Osteoblast (primary cell): Measurements from ENCODE around the gene DPRX. TPM values are rescaled to one million over a fixed set of nuclear protein-coding genes. Genes with fewer than 3 reads are reported as not detected.

Experiments used
- DNase-seq: peaks from one replicate; pipeline ENCODE4 v3.0.0; 2011; ENCODE audit warnings: low spot score, mixed read lengths; ENCODE audit not compliant: insufficient read length; ENCODE audit errors: missing footprints
- H2AFZ ChIP-seq: 2 replicates; pipeline ENCODE4 v1.6.0; 2011; ENCODE audit warnings: mild to moderate bottlenecking, low read length
- H3K27ac ChIP-seq: 2 replicates; pipeline ENCODE4 v1.5.1; 2011; ENCODE audit warnings: mild to moderate bottlenecking, low read depth, low read length, moderate library complexity
- H3K27me3 ChIP-seq: 2 replicates; pipeline ENCODE4 v1.6.0; 2012; ENCODE audit warnings: mild to moderate bottlenecking, control low read depth, inconsistent platforms, low read length, moderate library complexity; ENCODE audit not compliant: insufficient read depth
- H3K36me3 ChIP-seq: 2 replicates; pipeline ENCODE4 v1.5.1; 2011; ENCODE audit warnings: mild to moderate bottlenecking, low read length, control low read depth, moderate library complexity; ENCODE audit not compliant: insufficient read depth
- H3K4me1 ChIP-seq: 2 replicates; pipeline ENCODE4 v1.5.1; 2011; ENCODE audit warnings: mild to moderate bottlenecking, low read length, control low read depth, moderate library complexity; ENCODE audit not compliant: insufficient read depth
- H3K4me2 ChIP-seq: 2 replicates; pipeline ENCODE4 v1.6.0; 2011; ENCODE audit warnings: mild to moderate bottlenecking, low read length; ENCODE audit not compliant: insufficient read depth
- H3K4me3 ChIP-seq: fragments of 200-600 bp; sonication (generic); 3 replicates; pipeline ENCODE4 v1.5.1; 2012; ENCODE audit warnings: mild to moderate bottlenecking, low read length, inconsistent platforms; ENCODE audit not compliant: insufficient read depth
- H3K79me2 ChIP-seq: 2 replicates; pipeline ENCODE4 v1.6.0; 2012; ENCODE audit warnings: mild to moderate bottlenecking, low read length, control low read depth, inconsistent platforms; ENCODE audit not compliant: insufficient read depth
- H3K9me3 ChIP-seq: 2 replicates; pipeline ENCODE4 v1.5.1; 2011; ENCODE audit warnings: low read depth, low read length, control low read depth
- H4K20me1 ChIP-seq: 2 replicates; pipeline ENCODE4 v1.6.0; 2012; ENCODE audit warnings: mild to moderate bottlenecking, low read length, control low read depth; ENCODE audit not compliant: insufficient read depth
- total RNA-seq: library from RNA; depleted of rRNA; stranded (reverse); fragments of >200 nt; gene quantifications from 2 replicates; pipeline ENCODE4 v1.2.3, GENCODE V29; 2012
- TF ChIP-seq, protein P1 (sequence below): IDR thresholded peaks from 2 replicates; pipeline ENCODE4 v1.5.1; 2011; ENCODE audit warnings: mild to moderate bottlenecking, low read depth, low read length, moderate library complexity; ENCODE audit errors: extremely low read depth

Gene DPRX
- total RNA-seq, 1 donor, result not detected

DNA sequence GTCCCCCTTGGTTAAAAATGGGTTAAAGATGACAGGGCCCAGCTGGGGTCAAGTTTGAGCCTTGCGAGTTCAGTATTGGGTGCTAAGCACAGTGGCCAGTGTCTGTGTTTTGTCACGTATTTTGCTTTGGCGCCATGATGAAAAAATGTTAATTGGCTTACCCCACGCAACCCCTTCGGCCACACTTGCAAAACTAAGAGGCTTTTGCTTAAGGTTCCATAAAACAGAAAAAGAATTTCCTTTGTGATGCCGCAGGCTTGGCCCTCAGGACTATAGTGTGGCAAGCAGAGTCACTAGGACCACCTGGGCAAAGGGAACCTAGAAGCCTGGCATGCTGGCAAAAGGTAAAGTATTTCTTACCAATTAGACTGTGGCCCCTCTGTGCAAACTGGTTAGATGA lies 20.7 kb downstream of the DPRX start:
- H2AFZ ChIP-seq, result no peak overlapping the region
- no peak overlapping the region for H3K4me3 ChIP-seq
- H4K20me1 ChIP-seq, result no peaks in the 10 kb centered on the region
- no peak overlapping the region for H3K27ac ChIP-seq
- no peaks in the 10 kb centered on the region for H3K9me3 ChIP-seq
- no peaks in the 10 kb centered on the region for H3K27me3 ChIP-seq
- no peaks in the 10 kb centered on the region for H3K36me3 ChIP-seq
- no peaks in the 10 kb centered on the region for H3K4me1 ChIP-seq
- no peaks in the 10 kb centered on the region for H3K79me2 ChIP-seq
- TF ChIP-seq, protein P1, sequence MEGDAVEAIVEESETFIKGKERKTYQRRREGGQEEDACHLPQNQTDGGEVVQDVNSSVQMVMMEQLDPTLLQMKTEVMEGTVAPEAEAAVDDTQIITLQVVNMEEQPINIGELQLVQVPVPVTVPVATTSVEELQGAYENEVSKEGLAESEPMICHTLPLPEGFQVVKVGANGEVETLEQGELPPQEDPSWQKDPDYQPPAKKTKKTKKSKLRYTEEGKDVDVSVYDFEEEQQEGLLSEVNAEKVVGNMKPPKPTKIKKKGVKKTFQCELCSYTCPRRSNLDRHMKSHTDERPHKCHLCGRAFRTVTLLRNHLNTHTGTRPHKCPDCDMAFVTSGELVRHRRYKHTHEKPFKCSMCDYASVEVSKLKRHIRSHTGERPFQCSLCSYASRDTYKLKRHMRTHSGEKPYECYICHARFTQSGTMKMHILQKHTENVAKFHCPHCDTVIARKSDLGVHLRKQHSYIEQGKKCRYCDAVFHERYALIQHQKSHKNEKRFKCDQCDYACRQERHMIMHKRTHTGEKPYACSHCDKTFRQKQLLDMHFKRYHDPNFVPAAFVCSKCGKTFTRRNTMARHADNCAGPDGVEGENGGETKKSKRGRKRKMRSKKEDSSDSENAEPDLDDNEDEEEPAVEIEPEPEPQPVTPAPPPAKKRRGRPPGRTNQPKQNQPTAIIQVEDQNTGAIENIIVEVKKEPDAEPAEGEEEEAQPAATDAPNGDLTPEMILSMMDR, result no peak
- no peak for DNase-seq
- no peak overlapping the region for H3K4me2 ChIP-seq

DNA sequence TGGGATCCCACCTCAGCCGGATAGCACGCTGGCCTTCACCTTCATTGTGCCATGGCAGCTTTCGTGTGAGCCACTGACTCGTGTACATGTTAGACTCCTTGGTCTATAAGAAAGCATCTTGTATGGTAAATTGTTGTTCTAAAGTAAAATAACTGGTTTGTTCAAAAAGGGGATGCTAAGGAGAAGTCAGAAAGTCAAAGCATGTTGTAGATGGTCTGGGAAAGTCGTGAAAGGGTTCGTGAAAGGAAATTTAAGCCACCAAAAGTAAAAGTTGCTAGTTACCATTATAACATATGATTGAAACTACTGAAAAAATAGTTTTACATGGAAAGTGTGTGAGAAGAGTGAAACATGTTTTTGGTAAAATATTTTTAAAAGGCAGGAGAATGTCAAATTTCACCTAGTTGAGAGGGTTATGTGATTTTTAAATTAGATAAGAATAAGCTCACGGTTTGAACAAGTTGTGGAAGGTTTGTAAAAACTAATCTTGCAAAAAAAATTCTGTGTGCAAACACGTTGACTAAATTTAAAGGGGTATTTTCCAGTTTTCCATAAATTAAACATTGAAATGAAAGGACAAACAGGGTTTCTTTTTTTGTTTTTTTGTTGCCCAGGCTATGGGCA lies 23.4 kb downstream of the DPRX start:
- no peak overlapping the region for H3K4me2 ChIP-seq
- no peaks in the 10 kb centered on the region for H3K36me3 ChIP-seq
- no peaks in the 10 kb centered on the region for H3K4me1 ChIP-seq
- H3K27me3 ChIP-seq, result no peaks in the 10 kb centered on the region
- no peak overlapping the region for H3K4me3 ChIP-seq
- H3K79me2 ChIP-seq, result no peaks in the 10 kb centered on the region
- DNase-seq, result no peak
- TF ChIP-seq, protein P1, result no peak
- no peaks in the 10 kb centered on the region for H4K20me1 ChIP-seq
- H3K9me3 ChIP-seq, result no peaks in the 10 kb centered on the region
- H3K27ac ChIP-seq, result no peak overlapping the region
- H2AFZ ChIP-seq, result no peak overlapping the region

DNA sequence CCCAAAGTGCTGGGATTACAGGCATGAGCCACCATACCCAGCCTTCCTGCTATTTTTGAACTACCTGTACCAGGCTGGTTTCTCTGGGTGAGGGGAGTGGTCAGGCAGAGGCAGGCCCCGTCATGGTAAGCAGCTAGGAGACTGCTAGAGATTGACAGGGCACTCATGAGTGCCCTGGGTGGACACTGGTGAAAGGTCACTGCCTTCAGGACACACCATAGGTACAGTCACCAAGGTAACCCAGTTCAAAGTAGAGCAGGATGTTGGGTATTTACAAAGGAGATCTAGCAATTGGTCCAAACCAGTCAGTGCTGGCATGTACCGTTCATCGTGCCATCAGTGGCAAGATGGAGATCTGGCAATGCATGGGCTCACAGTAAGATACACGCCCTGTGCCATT lies 25.5 kb downstream of the DPRX start:
- no peak overlapping the region for H2AFZ ChIP-seq
- no peak overlapping the region for H3K4me3 ChIP-seq
- no peaks in the 10 kb centered on the region for H3K79me2 ChIP-seq
- H3K36me3 ChIP-seq, result no peaks in the 10 kb centered on the region
- H3K9me3 ChIP-seq, result no peaks in the 10 kb centered on the region
- no peak for DNase-seq
- TF ChIP-seq, protein P1, result no peak
- no peaks in the 10 kb centered on the region for H3K27me3 ChIP-seq
- no peaks in the 10 kb centered on the region for H4K20me1 ChIP-seq
- H3K4me1 ChIP-seq, result no peaks in the 10 kb centered on the region
- no peak overlapping the region for H3K4me2 ChIP-seq
- H3K27ac ChIP-seq, result no peak overlapping the region

DNA sequence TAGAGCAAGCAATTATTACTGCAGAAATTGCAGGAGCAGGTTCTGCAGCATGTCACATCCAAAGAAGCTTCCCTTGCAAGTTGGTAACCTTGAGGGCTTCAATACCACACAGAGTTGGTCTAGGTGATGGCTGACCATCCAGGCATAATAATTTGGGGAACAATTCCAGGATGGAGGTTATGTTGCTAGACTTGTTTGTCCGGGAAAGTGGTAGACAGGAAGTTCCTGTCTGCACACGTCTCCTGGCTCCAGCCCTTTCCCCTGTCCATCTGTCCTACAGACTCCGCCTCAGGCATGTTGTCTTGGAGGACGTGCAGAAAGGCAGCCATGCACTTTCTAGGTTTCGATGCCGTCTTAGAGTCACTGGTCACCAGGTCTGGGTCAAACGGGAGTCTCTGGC lies 26.0 kb downstream of the DPRX start:
- Histone ChIP-seq H3K4me2 (no peak overlapping the region), H3K9me3 (no peaks in the 10 kb centered on the region), H3K4me3 (no peak overlapping the region), H3K27me3 (no peaks in the 10 kb centered on the region), H3K4me1 (no peaks in the 10 kb centered on the region), H3K27ac (no peak overlapping the region), H4K20me1 (no peaks in the 10 kb centered on the region), H2AFZ (no peak overlapping the region), H3K36me3 (no peaks in the 10 kb centered on the region), H3K79me2 (no peaks in the 10 kb centered on the region)
- TF ChIP-seq, protein P1, result no peak
- DNase-seq, result no peak
